ENCODE results near the gene SAG.

GRCh38 chr2:233371641-233372040, 64.0 kb downstream of the SAG start:
- no peak for TF ChIP-seq CTCF (IDR thresholded peaks at IDR 0.05; ENCODE audit: extremely low read depth in 1 of 2, insufficient read depth in 1 of 2, low read depth in 1 of 2, low read length in 2 of 2)
- no peak for TF ChIP-seq POLR2AphosphoS5 (IDR thresholded peaks at IDR 0.05; ENCODE audit: insufficient read depth, low read depth, low read length)
- TF ChIP-seq EZH2 (IDR thresholded peaks at IDR 0.05; ENCODE audit: borderline replicate concordance, low read depth, low read length, severe bottlenecking): no peak
- no peak for TF ChIP-seq MAX (IDR thresholded peaks at IDR 0.05; ENCODE audit: insufficient read depth, insufficient read length)
- no peak for TF ChIP-seq POLR2A (IDR thresholded peaks at IDR 0.05; ENCODE audit: low read depth, low read length)
- no peak for TF ChIP-seq FOS (IDR thresholded peaks at IDR 0.05; ENCODE audit: borderline replicate concordance, insufficient read depth, low read length)
